DND-41 (cell line): ENCODE results near the gene NXF1.

Source experiments
- ATAC-seq: fragments of 200-7000 bp; cut with Tn5 transposase; 3 replicates; pipeline ENCODE4 v1.9.1; 2021; ENCODE audit warnings: low read depth; ENCODE audit not compliant: insufficient read depth
- DNase-seq: peaks from one replicate; pipeline ENCODE4 v3.0.0-alpha.2; 2020
- H2AFZ ChIP-seq: 2 replicates; pipeline ENCODE4 v1.6.0; 2012; ENCODE audit warnings: low read depth, low read length
- H3K27ac ChIP-seq: 2 replicates; pipeline ENCODE4 v1.5.1; 2012; ENCODE audit warnings: low read length, inconsistent platforms
- H3K27me3 ChIP-seq: fragments of 200-600 bp; sonication (generic); 2 replicates; pipeline ENCODE4 v1.6.0; 2012; ENCODE audit warnings: low read length, mild to moderate bottlenecking, inconsistent platforms; ENCODE audit not compliant: insufficient read depth, poor library complexity
- H3K36me3 ChIP-seq: 2 replicates; pipeline ENCODE4 v1.5.1; 2012; ENCODE audit warnings: low read length, inconsistent platforms; ENCODE audit not compliant: insufficient read depth
- H3K4me1 ChIP-seq: 2 replicates; pipeline ENCODE4 v1.5.1; 2012; ENCODE audit warnings: mild to moderate bottlenecking, low read length; ENCODE audit not compliant: insufficient read depth
- H3K4me2 ChIP-seq: 2 replicates; pipeline ENCODE4 v1.6.0; 2012; ENCODE audit warnings: mild to moderate bottlenecking, moderate library complexity, low read length, inconsistent platforms; ENCODE audit not compliant: insufficient read depth
- H3K4me3 ChIP-seq, 2 experiments: fragments of 200-600 bp in 1 of 2; shearing (Covaris generic) in 1 of 2; 2 replicates each; pipeline ENCODE4 v1.5.1; 2012 to 2016; ENCODE audit warnings: inconsistent platforms in 2 of 2, low read length in 2 of 2, mild to moderate bottlenecking in 2 of 2, low read depth in 1 of 2, moderate library complexity in 1 of 2
- H3K79me2 ChIP-seq: 2 replicates; pipeline ENCODE4 v1.6.0; 2012; ENCODE audit warnings: low read length, inconsistent platforms; ENCODE audit not compliant: insufficient read depth
- H3K9ac ChIP-seq: 2 replicates; pipeline ENCODE4 v1.6.0; 2012; ENCODE audit warnings: low read depth, mild to moderate bottlenecking, inconsistent platforms, low read length, moderate library complexity
- H3K9me3 ChIP-seq: 2 replicates; pipeline ENCODE4 v1.5.1; 2012; ENCODE audit warnings: low read length, moderate library complexity, mild to moderate bottlenecking, inconsistent platforms; ENCODE audit not compliant: insufficient read depth, severe bottlenecking
- H4K20me1 ChIP-seq: 2 replicates; pipeline ENCODE4 v1.6.0; 2012; ENCODE audit warnings: low read length; ENCODE audit not compliant: insufficient read depth
- CTCF ChIP-seq: IDR thresholded peaks from 2 replicates; pipeline ENCODE4 v1.5.1; 2012; ENCODE audit warnings: borderline replicate concordance, low read length, moderate library complexity, mild to moderate bottlenecking; ENCODE audit not compliant: poor library complexity, severe bottlenecking; ENCODE audit errors: extremely low read depth
- EZH2 ChIP-seq: IDR thresholded peaks from 3 replicates; pipeline ENCODE4 v1.6.1; 2012; ENCODE audit warnings: borderline replicate concordance, low read depth, mild to moderate bottlenecking, moderate library complexity, low read length, inconsistent platforms; ENCODE audit not compliant: severe bottlenecking

The NXF1 gene

GRCh38 chr11:62788991-62789390 is 16.2 kb downstream of the NXF1 start:
- TF ChIP-seq CTCF = peak; percentile 13
- TF ChIP-seq EZH2 = no peak
- H3K4me1 ChIP-seq = peaks cover 61% of the 10 kb centered on the region
- DNase-seq = no peak
- peak overlapping the region; percentile 83; the same call in 1 of the 2 replicates for H3K9ac ChIP-seq
- H3K27ac ChIP-seq = no peak overlapping the region
- H3K9me3 ChIP-seq = no peaks in the 10 kb centered on the region
- H3K79me2 ChIP-seq = peaks cover 59% of the 10 kb centered on the region
- ATAC-seq = no peak
- peak overlapping the region; percentile 92 for H3K4me2 ChIP-seq
- peak overlapping the region in 1 of 2 experiments; percentile 93; a peak in 2 of 4 replicates for H3K4me3 ChIP-seq
- no peaks in the 10 kb centered on the region for H3K27me3 ChIP-seq
- no peaks in the 10 kb centered on the region for H4K20me1 ChIP-seq
- H2AFZ ChIP-seq = no peak overlapping the region
- peaks cover 60% of the 10 kb centered on the region for H3K36me3 ChIP-seq

GRCh38 chr11:62787005-62787759 is 18.1 kb downstream of the NXF1 start, which contains the start of gene TMEM179B:
Gene TMEM179B, plus strand, starts transcription at chr11:62787402. Its CDS starts 30 bp downstream, at chr11:62787432.
- DNase-seq = peak; percentile 98
- Histone ChIP-seq H3K4me2 (peak within 1 kb of the TSS; percentile 92), H3K9me3 (no peaks in the 10 kb centered on the region), H2AFZ (peak within 1 kb of the TSS; percentile 83), H3K27ac (peak within 1 kb of the TSS; percentile 86), H3K4me1 (peaks cover 50% of the 10 kb centered on the region), H3K36me3 (peaks cover 56% of the 10 kb centered on the region), H3K79me2 (peaks cover 57% of the 10 kb centered on the region), H3K4me3 (peak within 1 kb of the TSS; percentile 88 to 93), H3K9ac (peak within 1 kb of the TSS; percentile 83), H3K27me3 (no peaks in the 10 kb centered on the region), H4K20me1 (no peaks in the 10 kb centered on the region)
- TF ChIP-seq CTCF = peak; percentile 72
- no peak for TF ChIP-seq EZH2
- ATAC-seq = peak; percentile 72

GRCh38 chr11:62786318-62787004 is 18.8 kb downstream of the NXF1 start:
- no peaks in the 10 kb centered on the region for H3K9me3 ChIP-seq
- peak overlapping the region; percentile 83 for H3K9ac ChIP-seq
- H3K36me3 ChIP-seq = peaks cover 57% of the 10 kb centered on the region
- TF ChIP-seq EZH2 = no peak
- peak; percentile 96 for TF ChIP-seq CTCF
- H3K4me3 ChIP-seq = peak overlapping the region; percentile 88 to 93; a peak in 3 of 4 replicates
- H3K27me3 ChIP-seq = no peaks in the 10 kb centered on the region
- H3K4me1 ChIP-seq = peaks cover 47% of the 10 kb centered on the region
- H4K20me1 ChIP-seq = no peaks in the 10 kb centered on the region
- H3K27ac ChIP-seq = peak overlapping the region; percentile 86
- H3K4me2 ChIP-seq = peak overlapping the region; percentile 92
- DNase-seq = peak; percentile 85
- peaks cover 51% of the 10 kb centered on the region for H3K79me2 ChIP-seq
- H2AFZ ChIP-seq = peak overlapping the region; percentile 83
- peak; percentile 73 for ATAC-seq
